ENCODE measurements around the gene KIF16B.
A peak's percentile ranks its signal among the peaks of the same experiment; 100 is the strongest.

Gene KIF16B

GRCh38 chr20:16407251-16408067, 165.8 kb downstream of the KIF16B start:
- no CpG with 5 or more reads among the region's 5 CpGs for WGBS (ENCODE audit: insufficient coverage, insufficient read length)

GRCh38 chr20:16405254-16405653, 168.0 kb downstream of the KIF16B start:
- Histone ChIP-seq H3K4me3 (ENCODE audit: low read length) (no peak overlapping the region), H3K36me3 (ENCODE audit: control insufficient read depth, insufficient read depth, low read length) (no peaks in the 10 kb centered on the region)
- WGBS (ENCODE audit: insufficient coverage, insufficient read length): no CpG with 5 or more reads among the region's 6 CpGs

More at GRCh38 chr20:16407251-16408067, 165.8 kb downstream of the KIF16B start:
- Histone ChIP-seq H3K27ac (ENCODE audit: low read length) (no peak overlapping the region), H3K36me3 (ENCODE audit: control insufficient read depth, insufficient read depth, low read length) (no peaks in the 10 kb centered on the region), H3K9me3 (ENCODE audit: control insufficient read depth, insufficient read depth, low read length) (no peaks in the 10 kb centered on the region; the same call in 1 of the 2 replicates), H3K4me1 (ENCODE audit: control insufficient read depth, insufficient read depth, low read length) (no peaks in the 10 kb centered on the region), H3K4me3 (ENCODE audit: low read length) (no peak overlapping the region), H3K27me3 (ENCODE audit: control insufficient read depth, insufficient read depth, low read length) (no peaks in the 10 kb centered on the region)
- DNase-seq (ENCODE audit: low read depth, low spot score): no peak

GRCh38 chr20:16404640-16405039, 168.6 kb downstream of the KIF16B start:
- H3K27ac ChIP-seq (ENCODE audit: low read length): no peak overlapping the region
- no peaks in the 10 kb centered on the region for H3K36me3 ChIP-seq (ENCODE audit: control insufficient read depth, insufficient read depth, low read length)
- H3K27me3 ChIP-seq (ENCODE audit: control insufficient read depth, insufficient read depth, low read length): no peaks in the 10 kb centered on the region
- no peaks in the 10 kb centered on the region for H3K9me3 ChIP-seq (ENCODE audit: control insufficient read depth, insufficient read depth, low read length)
- DNase-seq (ENCODE audit: low read depth, low spot score): no peak
- H3K4me3 ChIP-seq (ENCODE audit: low read length): no peak overlapping the region
- WGBS (ENCODE audit: insufficient coverage, insufficient read length): no CpG with 5 or more reads among the region's 9 CpGs
- H3K4me1 ChIP-seq (ENCODE audit: control insufficient read depth, insufficient read depth, low read length): no peaks in the 10 kb centered on the region

More at GRCh38 chr20:16405254-16405653, 168.0 kb downstream of the KIF16B start:
- Histone ChIP-seq H3K27me3 (ENCODE audit: control insufficient read depth, insufficient read depth, low read length) (no peaks in the 10 kb centered on the region), H3K27ac (ENCODE audit: low read length) (no peak overlapping the region), H3K4me1 (ENCODE audit: control insufficient read depth, insufficient read depth, low read length) (no peaks in the 10 kb centered on the region), H3K9me3 (ENCODE audit: control insufficient read depth, insufficient read depth, low read length) (no peaks in the 10 kb centered on the region)
- no peak for DNase-seq (ENCODE audit: low read depth, low spot score)

DNA sequence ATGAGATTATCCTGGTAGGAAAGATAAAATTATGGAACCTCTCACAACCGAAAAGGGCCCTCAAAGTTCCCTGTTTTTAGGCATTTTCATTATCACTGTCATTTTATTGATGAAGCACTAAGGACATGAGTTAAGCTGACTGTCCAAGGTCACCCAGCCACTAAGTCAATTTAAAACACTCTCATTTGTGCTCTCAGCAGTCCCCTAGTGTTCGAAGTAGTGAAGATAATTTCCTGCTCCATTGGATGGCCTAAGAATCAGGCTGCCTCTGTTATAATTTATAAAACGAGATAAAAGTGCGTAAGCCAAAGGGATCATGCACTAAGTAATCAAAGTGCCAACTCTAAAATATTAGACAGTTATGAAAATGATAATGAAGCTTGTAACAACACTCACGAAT, 169.1 kb downstream of the KIF16B start:
- DNase-seq (ENCODE audit: low read depth, low spot score): no peak
- Histone ChIP-seq H3K36me3 (ENCODE audit: control insufficient read depth, insufficient read depth, low read length) (no peaks in the 10 kb centered on the region), H3K4me1 (ENCODE audit: control insufficient read depth, insufficient read depth, low read length) (no peaks in the 10 kb centered on the region), H3K4me3 (ENCODE audit: low read length) (no peak overlapping the region), H3K27me3 (ENCODE audit: control insufficient read depth, insufficient read depth, low read length) (no peaks in the 10 kb centered on the region), H3K27ac (ENCODE audit: low read length) (no peak overlapping the region), H3K9me3 (ENCODE audit: control insufficient read depth, insufficient read depth, low read length) (no peaks in the 10 kb centered on the region)
- no CpG with 5 or more reads among the region's 5 CpGs for WGBS (ENCODE audit: insufficient coverage, insufficient read length)

GRCh38 chr20:16400234-16400633, 173.0 kb downstream of the KIF16B start:
- Histone ChIP-seq H3K4me3 (ENCODE audit: low read length) (no peak overlapping the region), H3K27me3 (ENCODE audit: control insufficient read depth, insufficient read depth, low read length) (no peaks in the 10 kb centered on the region), H3K36me3 (ENCODE audit: control insufficient read depth, insufficient read depth, low read length) (no peaks in the 10 kb centered on the region), H3K9me3 (ENCODE audit: control insufficient read depth, insufficient read depth, low read length) (no peaks in the 10 kb centered on the region), H3K4me1 (ENCODE audit: control insufficient read depth, insufficient read depth, low read length) (0 out of 2 replicates have a peak, but pooled peaks cover 2% of the 10 kb centered on the region), H3K27ac (ENCODE audit: low read length) (no peak overlapping the region)
- DNase-seq (ENCODE audit: low read depth, low spot score): no peak

GRCh38 chr20:16399801-16400200, 173.4 kb downstream of the KIF16B start:
- no peaks in the 10 kb centered on the region for H3K36me3 ChIP-seq (ENCODE audit: control insufficient read depth, insufficient read depth, low read length)
- H3K27ac ChIP-seq (ENCODE audit: low read length): no peak overlapping the region
- H3K4me1 ChIP-seq (ENCODE audit: control insufficient read depth, insufficient read depth, low read length): 0 out of 2 replicates have a peak, but pooled peaks cover 2% of the 10 kb centered on the region
- DNase-seq (ENCODE audit: low read depth, low spot score): no peak
- H3K27me3 ChIP-seq (ENCODE audit: control insufficient read depth, insufficient read depth, low read length): no peaks in the 10 kb centered on the region
- no peaks in the 10 kb centered on the region for H3K9me3 ChIP-seq (ENCODE audit: control insufficient read depth, insufficient read depth, low read length)
- no peak overlapping the region for H3K4me3 ChIP-seq (ENCODE audit: low read length)

GRCh38 chr20:16397086-16397485, 176.2 kb downstream of the KIF16B start:
- H3K9me3 ChIP-seq (ENCODE audit: control insufficient read depth, insufficient read depth, low read length): no peaks in the 10 kb centered on the region
- DNase-seq (ENCODE audit: low read depth, low spot score): no peak
- H3K4me3 ChIP-seq (ENCODE audit: low read length): no peak overlapping the region
- no peaks in the 10 kb centered on the region for H3K27me3 ChIP-seq (ENCODE audit: control insufficient read depth, insufficient read depth, low read length)
- H3K36me3 ChIP-seq (ENCODE audit: control insufficient read depth, insufficient read depth, low read length): no peaks in the 10 kb centered on the region
- WGBS (ENCODE audit: insufficient coverage, insufficient read length): no CpG with 5 or more reads among the region's 4 CpGs
- H3K27ac ChIP-seq (ENCODE audit: low read length): no peak overlapping the region
- H3K4me1 ChIP-seq (ENCODE audit: control insufficient read depth, insufficient read depth, low read length): 0 out of 2 replicates have a peak, but pooled peaks cover 2% of the 10 kb centered on the region

DNA sequence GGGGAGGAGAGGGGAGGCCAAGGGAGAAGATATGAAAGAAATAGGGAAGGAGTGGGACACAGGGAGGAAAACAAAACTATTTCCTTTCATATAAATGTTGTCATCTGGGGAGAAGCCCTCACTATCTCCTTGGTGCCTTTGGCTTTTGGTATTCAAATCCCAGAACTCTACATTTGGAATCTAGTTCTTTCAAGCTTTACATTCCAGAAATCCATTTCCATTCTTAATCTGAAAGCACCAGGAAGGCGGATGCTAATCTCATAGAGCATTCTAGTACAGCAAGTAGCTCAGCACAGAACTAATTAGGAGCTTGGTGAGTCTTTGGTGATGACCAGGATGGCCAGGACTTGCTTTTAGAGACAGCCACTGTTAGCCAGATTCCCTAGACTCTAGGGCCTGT, 177.9 kb downstream of the KIF16B start:
- peak; percentile 20 for DNase-seq (ENCODE audit: low read depth, low spot score)
- Histone ChIP-seq H3K27ac (ENCODE audit: low read length) (peak overlapping the region; percentile 44), H3K4me1 (ENCODE audit: control insufficient read depth, insufficient read depth, low read length) (0 out of 2 replicates have a peak, but pooled peaks cover 2% of the 10 kb centered on the region), H3K4me3 (ENCODE audit: low read length) (no peak overlapping the region), H3K9me3 (ENCODE audit: control insufficient read depth, insufficient read depth, low read length) (no peaks in the 10 kb centered on the region), H3K36me3 (ENCODE audit: control insufficient read depth, insufficient read depth, low read length) (no peaks in the 10 kb centered on the region), H3K27me3 (ENCODE audit: control insufficient read depth, insufficient read depth, low read length) (no peaks in the 10 kb centered on the region)
- no CpG with 5 or more reads among the region's 1 CpG for WGBS (ENCODE audit: insufficient coverage, insufficient read length)

GRCh38 chr20:16394784-16395183, 178.5 kb downstream of the KIF16B start:
- Histone ChIP-seq H3K27ac (ENCODE audit: low read length) (no peak overlapping the region), H3K9me3 (ENCODE audit: control insufficient read depth, insufficient read depth, low read length) (no peaks in the 10 kb centered on the region), H3K27me3 (ENCODE audit: control insufficient read depth, insufficient read depth, low read length) (no peaks in the 10 kb centered on the region), H3K36me3 (ENCODE audit: control insufficient read depth, insufficient read depth, low read length) (no peaks in the 10 kb centered on the region), H3K4me1 (ENCODE audit: control insufficient read depth, insufficient read depth, low read length) (0 out of 2 replicates have a peak, but pooled peaks cover 2% of the 10 kb centered on the region), H3K4me3 (ENCODE audit: low read length) (no peak overlapping the region)
- no CpG with 5 or more reads among the region's 4 CpGs for WGBS (ENCODE audit: insufficient coverage, insufficient read length)
- DNase-seq (ENCODE audit: low read depth, low spot score): no peak

- H3K36me3 ChIP-seq (ENCODE audit: control insufficient read depth, insufficient read depth, low read length): no peaks in the 10 kb centered on the region
- no peak overlapping the region for H3K27ac ChIP-seq (ENCODE audit: low read length)
- H3K4me1 ChIP-seq (ENCODE audit: control insufficient read depth, insufficient read depth, low read length): 0 out of 2 replicates have a peak, but pooled peaks cover 2% of the 10 kb centered on the region
- no peaks in the 10 kb centered on the region for H3K9me3 ChIP-seq (ENCODE audit: control insufficient read depth, insufficient read depth, low read length)
- no peak for DNase-seq (ENCODE audit: low read depth, low spot score)
- H3K27me3 ChIP-seq (ENCODE audit: control insufficient read depth, insufficient read depth, low read length): no peaks in the 10 kb centered on the region
- no peak overlapping the region for H3K4me3 ChIP-seq (ENCODE audit: low read length)
- WGBS (ENCODE audit: insufficient coverage, insufficient read length): no CpG with 5 or more reads among the region's 3 CpGs
Observed at GRCh38 chr20:16393836-16394235, 179.4 kb downstream of the KIF16B start.

GRCh38 chr20:16393297-16393696, 180.0 kb downstream of the KIF16B start:
- H3K36me3 ChIP-seq (ENCODE audit: control insufficient read depth, insufficient read depth, low read length): no peaks in the 10 kb centered on the region
- H3K4me1 ChIP-seq (ENCODE audit: control insufficient read depth, insufficient read depth, low read length): 0 out of 2 replicates have a peak, but pooled peaks cover 2% of the 10 kb centered on the region
- H3K9me3 ChIP-seq (ENCODE audit: control insufficient read depth, insufficient read depth, low read length): no peaks in the 10 kb centered on the region
- H3K4me3 ChIP-seq (ENCODE audit: low read length): no peak overlapping the region
- no peak overlapping the region for H3K27ac ChIP-seq (ENCODE audit: low read length)
- DNase-seq (ENCODE audit: low read depth, low spot score): no peak
- no CpG with 5 or more reads among the region's 2 CpGs for WGBS (ENCODE audit: insufficient coverage, insufficient read length)
- no peaks in the 10 kb centered on the region for H3K27me3 ChIP-seq (ENCODE audit: control insufficient read depth, insufficient read depth, low read length)
